Stomach (tissue), 4 donors: ENCODE results near the gene HPCAL4.

Experiments
- EP300 ChIP-seq: sonication (generic); formaldehyde crosslinking; IDR thresholded peaks from one replicate; pipeline ENCODE4 v1.6.1; 2017; ENCODE audit warnings: antibody characterized with exemption
- POLR2A ChIP-seq, 4 donors: fragments of 450-650 bp; IDR thresholded peaks; one replicate each; pipeline ENCODE4 v1.6.1; 2016; ENCODE audit warnings: antibody characterized with exemption in 4 of 4, control low read depth in 2 of 4, mild to moderate bottlenecking in 1 of 4, moderate library complexity in 1 of 4
- POLR2AphosphoS5 ChIP-seq, 3 donors: sonication (generic); formaldehyde crosslinking; IDR thresholded peaks; one replicate each; pipeline ENCODE4 v1.6.1; 2016; ENCODE audit warnings: antibody characterized with exemption in 3 of 3
- TF ChIP-seq, protein P1 (sequence below), 7 experiments: fragments of 450-650 bp in 4 of 7; fragments of 200-600 bp in 3 of 7; sonication (generic) in 3 of 7; IDR thresholded peaks; one replicate each; pipeline ENCODE4 v1.5.1; 2016 to 2019; ENCODE audit warnings: antibody characterized with exemption in 7 of 7, control low read depth in 2 of 7, mild to moderate bottlenecking in 1 of 7

DNA sequence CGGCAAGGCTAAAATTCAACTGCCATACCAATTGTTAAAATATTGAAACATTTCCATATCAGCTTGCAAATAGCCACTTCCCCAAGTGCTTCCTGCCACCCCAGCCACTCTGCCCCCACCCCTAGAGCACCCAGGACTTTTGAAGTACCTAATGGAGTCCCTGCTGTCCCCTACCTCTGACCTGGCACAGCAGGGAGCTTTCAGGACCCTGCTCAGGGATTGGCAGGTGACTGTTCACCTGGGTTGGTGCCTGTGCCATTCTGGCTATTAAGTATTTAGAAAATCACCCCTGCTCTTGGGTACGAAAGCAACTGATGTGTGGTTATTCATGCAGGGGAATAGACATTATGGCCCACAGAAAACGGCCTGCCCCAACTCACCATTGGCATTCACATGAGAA is 9.1 kb upstream of the HPCAL4 start:
- TF ChIP-seq, protein P1, sequence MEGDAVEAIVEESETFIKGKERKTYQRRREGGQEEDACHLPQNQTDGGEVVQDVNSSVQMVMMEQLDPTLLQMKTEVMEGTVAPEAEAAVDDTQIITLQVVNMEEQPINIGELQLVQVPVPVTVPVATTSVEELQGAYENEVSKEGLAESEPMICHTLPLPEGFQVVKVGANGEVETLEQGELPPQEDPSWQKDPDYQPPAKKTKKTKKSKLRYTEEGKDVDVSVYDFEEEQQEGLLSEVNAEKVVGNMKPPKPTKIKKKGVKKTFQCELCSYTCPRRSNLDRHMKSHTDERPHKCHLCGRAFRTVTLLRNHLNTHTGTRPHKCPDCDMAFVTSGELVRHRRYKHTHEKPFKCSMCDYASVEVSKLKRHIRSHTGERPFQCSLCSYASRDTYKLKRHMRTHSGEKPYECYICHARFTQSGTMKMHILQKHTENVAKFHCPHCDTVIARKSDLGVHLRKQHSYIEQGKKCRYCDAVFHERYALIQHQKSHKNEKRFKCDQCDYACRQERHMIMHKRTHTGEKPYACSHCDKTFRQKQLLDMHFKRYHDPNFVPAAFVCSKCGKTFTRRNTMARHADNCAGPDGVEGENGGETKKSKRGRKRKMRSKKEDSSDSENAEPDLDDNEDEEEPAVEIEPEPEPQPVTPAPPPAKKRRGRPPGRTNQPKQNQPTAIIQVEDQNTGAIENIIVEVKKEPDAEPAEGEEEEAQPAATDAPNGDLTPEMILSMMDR (IDR thresholded peaks at IDR 0.05): no peak
- TF ChIP-seq POLR2AphosphoS5 (IDR thresholded peaks at IDR 0.05) (no peak), EP300 (no peak), POLR2A (IDR thresholded peaks at IDR 0.05) (no peak)
